GM18499 (cell line): Measurements from ENCODE around the gene SMIM8.

Experiments
- ATAC-seq: cut with Tn5 transposase; IDR thresholded peaks from one replicate; pipeline ENCODE4 v1.9.1; 2021; ENCODE audit warnings: moderate number of reproducible peaks; ENCODE audit not compliant: insufficient read depth, unreplicated experiment

Gene SMIM8

DNA sequence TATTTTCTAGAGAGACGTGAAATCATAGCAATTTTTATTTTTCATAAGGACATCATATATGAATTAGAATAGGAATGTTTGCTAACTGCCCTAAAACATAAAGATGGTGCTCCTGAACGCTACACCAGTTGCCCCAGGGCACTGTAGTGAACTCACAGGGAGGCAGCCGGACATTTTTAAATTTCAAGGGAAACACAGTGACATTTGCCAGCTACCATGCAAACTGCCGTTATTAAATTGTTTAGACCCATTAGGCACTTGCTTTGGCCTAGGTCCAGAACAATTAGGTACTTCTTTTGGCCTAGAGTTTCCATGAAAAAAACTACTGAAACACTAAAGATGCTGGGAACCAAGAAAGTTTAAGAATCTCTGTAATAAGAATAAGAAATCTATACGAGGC, 60.5 kb downstream of the SMIM8 start:
- ATAC-seq, result no peak

DNA sequence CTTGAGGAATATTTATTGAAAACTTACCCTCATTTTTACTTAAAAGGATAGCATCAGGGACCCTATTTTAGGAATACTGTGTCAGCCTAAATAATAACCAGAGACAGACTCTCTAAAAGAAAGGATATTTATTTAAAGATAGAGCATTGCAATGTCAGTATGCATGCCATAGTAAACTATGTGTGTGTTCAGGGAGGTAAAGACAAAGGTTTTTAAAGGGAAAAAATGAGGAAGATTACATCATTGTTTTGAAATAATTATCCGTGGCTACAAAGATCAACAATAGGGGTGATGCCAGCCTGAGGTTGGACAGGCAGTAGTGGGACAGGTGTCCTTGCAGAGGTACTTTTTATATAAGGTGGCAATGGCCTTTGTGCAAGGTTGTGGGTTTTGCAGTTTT, 61.6 kb downstream of the SMIM8 start:
- ATAC-seq, result no peak

- no peak for ATAC-seq
Observed at GRCh38 chr6:87384449-87384848, 62.1 kb downstream of the SMIM8 start.

- ATAC-seq, result no peak
Observed at GRCh38 chr6:87391334-87391733, 68.9 kb downstream of the SMIM8 start.
